NCI-H510A treated with DMSO at 0.1 percent for 48 hours (cell line): ENCODE measurements around the gene WIF1.

Experiments
- DNase-seq: peaks from one replicate; lab custom pipeline; 2025; lab: John Stamatoyannopoulos, UW

WIF1 gene

DNA sequence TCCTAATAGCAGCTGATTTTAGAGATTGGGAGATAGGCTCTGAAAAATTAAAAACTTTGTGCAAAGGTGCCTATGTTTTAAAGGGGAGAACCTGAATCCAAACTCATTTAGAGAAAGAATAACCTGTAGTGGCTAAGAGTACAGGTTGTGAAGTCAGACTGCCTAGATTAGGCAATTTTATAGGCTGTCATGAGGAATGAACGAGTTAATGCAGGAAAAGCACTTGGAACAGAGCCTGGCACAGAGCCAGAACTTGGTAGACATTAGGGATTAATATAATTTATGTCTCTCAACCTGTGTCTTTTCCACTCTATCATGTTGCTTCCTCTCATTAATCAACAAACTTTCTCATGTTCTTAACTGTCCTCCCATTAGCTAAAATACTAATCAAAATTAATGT is 98.1 kb downstream of the WIF1 start:
- peak; percentile 4 for DNase-seq

DNA sequence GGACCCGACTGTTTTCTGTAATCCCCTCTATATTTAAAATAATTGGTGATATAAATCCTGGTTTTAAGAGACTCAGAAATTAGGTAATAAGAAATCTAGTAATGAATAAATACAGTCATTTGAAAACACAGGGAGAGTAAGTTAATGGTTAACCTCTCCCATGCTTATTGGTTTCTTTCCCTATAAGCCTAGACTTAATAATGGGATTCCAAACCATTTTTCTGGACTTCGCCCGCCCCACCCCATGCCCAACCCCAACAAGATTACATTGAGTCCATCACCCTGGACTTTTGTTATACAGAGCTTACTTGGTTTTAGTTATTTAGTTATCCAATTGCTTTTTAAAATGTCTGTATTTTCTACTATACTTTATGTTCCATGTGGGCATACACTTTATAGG is 98.7 kb downstream of the WIF1 start:
- DNase-seq: no peak

DNA sequence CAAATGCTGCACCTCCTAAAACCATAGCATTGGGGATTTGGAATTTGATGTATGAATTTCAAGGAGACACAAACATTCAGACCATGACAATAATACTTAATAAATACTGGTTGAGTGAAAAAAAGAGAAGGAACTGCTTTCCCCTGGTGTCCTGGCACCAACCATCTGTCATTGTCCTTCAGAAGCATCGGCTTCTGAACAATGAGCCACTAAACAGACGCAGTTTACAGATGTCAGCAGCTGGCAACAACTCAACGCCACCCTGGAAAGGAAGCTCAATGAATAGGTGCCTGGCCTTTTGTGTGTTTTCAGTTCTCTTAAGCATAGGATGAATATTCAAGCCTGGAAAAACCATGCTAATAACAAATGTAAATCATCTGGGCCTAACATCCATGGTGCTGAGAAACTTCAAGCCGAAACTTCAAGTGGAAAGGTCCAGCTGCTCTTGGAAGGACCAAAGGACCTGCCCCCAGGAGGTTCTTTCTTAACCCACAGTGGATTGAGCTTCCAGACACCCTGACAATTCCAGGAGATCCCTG is 101.3 kb downstream of the WIF1 start:
- no peak for DNase-seq

DNA sequence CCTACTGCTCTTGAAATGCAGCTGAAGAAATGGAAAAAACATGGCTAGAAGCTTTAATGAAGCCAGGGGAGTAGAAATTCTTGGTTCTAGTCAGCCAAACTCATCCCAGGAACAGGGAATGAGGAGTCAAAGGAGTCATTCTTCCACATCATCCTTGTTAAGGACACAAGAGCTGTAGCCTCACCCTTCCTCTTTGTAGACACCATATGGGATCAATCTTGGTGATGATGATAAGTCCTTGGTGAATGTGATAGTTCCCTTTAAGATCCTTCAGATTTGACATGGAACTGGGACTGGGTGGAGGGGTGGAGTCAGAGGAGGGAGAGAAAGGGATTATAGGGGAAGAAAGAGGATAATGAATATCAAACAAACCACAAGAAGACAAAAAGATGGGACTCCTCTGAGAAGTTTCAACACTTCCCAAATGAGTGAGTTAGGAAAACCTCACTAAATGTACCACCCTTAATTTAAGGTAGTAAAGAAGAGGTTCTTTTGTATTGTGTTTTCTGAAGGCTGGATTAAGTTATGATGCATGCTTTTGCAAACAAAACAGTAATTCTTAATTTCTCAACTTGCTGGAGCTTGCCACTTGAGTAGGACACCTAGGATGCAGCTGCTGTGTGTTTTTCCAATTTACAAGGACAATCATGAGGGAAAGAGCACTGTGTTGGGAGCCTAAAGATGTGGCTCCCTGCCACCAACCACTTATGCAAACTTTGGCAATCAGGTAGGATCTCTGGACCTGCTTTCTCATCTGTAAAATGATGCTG is 104.0 kb downstream of the WIF1 start:
- DNase-seq: no peak

DNA sequence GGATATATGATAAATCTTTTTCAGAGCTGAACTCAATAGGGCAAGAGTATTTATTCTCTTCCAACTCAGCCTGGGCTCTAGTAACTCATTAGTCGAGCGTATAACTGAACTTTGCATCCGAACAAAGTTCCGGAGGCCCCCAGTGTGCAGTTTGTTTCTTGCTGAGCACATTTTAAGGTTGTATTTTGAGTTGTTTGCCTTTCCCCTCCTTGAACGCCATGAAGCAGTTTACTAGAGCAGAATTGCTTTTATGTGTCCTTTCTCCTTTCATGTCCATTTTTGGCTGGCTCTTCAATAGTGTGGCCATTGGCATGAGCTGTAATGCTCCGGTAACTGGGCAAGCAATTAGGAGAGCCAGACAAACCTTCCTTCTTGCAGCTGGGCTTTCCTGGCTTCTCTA is 105.3 kb downstream of the WIF1 start:
- DNase-seq: no peak

DNA sequence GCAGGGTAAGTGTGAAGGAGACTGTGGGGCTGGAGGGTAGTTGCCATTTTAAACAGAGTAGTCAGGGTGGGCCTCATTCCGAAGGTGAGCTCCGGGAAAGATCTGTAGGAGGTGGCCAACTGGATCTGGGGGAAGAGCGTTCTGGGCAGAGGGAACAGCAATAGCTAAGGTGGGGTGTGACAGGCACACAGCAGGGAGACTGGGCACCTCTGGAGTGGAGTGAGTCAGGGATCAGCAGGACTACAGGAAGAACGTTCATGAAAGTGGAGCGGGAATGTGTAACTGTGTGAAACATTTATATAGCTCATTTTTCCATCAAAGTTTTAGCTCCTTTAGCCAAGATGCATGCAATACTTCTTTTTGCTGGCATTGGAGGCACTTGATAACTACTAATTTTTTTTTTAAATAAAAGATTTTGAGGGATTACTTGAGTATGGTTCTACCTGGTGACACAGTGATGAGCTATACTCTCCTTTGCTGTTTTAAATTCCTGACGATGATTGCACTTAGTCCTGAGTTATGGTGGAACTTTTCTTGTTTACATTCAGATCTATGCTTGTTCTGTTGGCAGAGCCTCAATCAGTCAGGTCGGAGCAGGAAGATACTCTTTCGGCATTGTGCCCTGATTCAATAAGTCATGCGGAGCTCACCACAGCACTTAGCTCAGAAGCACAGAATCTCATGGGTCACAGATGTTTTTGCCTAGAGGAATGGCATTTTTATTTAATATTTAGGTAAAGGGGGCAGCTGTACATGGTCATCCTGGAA is 106.4 kb downstream of the WIF1 start:
- no peak for DNase-seq

DNA sequence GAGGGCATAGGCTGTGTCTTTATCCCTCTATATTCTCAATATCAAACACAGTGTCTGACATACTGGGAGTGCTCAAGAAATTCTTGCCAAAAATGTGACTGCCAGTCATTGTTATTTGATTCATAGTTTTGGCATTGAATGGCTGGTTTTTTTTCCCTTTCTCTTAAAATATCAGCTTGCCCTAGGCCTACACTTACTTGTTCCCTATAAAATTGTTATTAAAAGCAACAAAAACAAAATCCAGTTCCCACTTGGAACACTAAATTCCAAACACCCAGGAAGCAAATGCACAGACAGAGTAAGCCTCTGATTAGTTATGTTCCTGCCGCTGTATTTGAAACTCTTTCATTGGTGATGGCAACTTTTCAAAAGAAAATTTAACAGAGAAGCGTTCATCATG is 110.7 kb downstream of the WIF1 start:
- no peak for DNase-seq

DNA sequence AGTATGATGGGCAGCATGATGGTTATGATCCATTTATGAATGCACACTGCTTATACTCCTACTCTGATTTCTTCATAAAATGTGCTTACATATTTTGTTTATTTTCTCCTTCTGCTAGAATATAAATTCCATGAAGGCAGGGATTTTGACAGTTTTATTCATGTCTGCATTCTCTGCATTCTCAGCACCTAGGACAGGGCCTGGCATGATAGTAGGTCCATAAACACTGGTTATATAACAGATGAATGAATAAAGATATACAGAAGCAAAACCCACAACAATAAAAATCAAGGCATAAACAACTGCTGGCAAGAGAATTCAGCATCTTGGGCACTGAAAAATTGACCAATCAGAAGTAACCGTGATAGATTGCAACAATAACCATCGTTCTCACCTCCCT is 115.4 kb downstream of the WIF1 start:
- no peak for DNase-seq

DNA sequence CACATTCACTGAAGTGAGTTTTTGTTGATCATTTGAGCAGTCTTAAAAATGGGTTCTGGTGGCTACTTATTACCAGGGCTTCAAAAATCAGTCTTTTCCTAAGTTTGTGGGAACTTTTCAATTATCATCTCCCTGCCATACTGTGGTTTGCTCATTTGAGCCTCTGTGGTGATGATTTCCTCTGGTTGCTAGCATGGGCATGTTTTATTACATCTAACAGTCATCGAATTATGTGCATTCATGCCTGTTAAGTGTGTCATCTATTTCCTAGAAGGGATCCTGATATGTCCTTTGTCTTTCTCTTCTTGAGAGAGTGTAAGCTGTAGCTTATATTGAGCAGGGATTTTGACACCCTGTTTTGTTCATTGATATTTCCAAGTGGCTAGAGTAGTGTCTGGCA is 116.8 kb downstream of the WIF1 start:
- DNase-seq: no peak
